Measurements from ENCODE around the gene GCLC. TPM values are rescaled to one million over a fixed set of nuclear protein-coding genes. Genes with fewer than 3 reads are reported as not detected.
"Not testable (repeated sequence)": the region's sequence is repeated elsewhere in the genome, so short reads cannot be mapped to it uniquely, and the experiment has no call there.

GCLC gene
- total and polyA plus RNA-seq, 2 donors = 17.1 to 17.4 TPM

DNA sequence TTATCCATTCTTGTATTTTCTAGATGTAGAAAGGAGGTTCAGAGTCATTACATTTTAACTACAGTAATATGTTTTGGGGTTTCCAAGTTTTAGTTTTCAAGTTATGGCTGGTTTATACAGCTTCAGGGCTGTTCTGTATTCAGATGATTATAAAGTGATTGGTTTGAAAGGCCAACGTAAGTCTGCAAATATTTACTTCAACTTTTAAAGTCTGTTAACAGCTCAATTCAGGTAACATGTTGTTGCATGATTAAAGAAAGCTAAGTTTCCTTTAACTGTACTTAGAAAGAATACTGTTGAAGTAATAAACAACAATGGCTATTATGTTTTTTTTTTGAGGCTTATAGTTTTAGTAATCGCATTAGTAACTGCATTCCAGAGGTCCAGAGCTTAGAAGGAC lies 22.8 kb upstream of the GCLC start:
- no peaks in the 10 kb centered on the region for H3K27me3 ChIP-seq (ENCODE audit: control insufficient read depth in 2 of 2, insufficient read depth in 1 of 2, low read length in 1 of 2)
- 98% methylated on average over 2 of the region's 2 CpGs for WGBS
- no peaks in the 10 kb centered on the region for H3K9me3 ChIP-seq (ENCODE audit: control insufficient read depth in 2 of 2, insufficient read depth in 1 of 2, low read length in 1 of 2)
- no peak overlapping the region for H3K4me3 ChIP-seq (ENCODE audit: low read length in 2 of 2)
- no peaks in the 10 kb centered on the region for H3K36me3 ChIP-seq (ENCODE audit: control insufficient read depth in 2 of 2, insufficient read depth in 2 of 2, low read length in 1 of 2)
- H3K27ac ChIP-seq (ENCODE audit: low read depth in 1 of 2, low read length in 1 of 2) = no peak overlapping the region
- DNase-seq (ENCODE audit: low read depth in 6 of 9, low spot score in 9 of 9) = no peak
- H3K4me1 ChIP-seq (ENCODE audit: control insufficient read depth in 2 of 2, insufficient read depth in 2 of 2, low read length in 2 of 2) = no peaks in the 10 kb centered on the region

- WGBS = 97% methylated on average over 3 of the region's 3 CpGs
- DNase-seq (ENCODE audit: low read depth in 6 of 9, low spot score in 9 of 9) = no peak
- H3K36me3 ChIP-seq (ENCODE audit: control insufficient read depth in 2 of 2, insufficient read depth in 2 of 2, low read length in 1 of 2) = no peaks in the 10 kb centered on the region
- no peaks in the 10 kb centered on the region for H3K27me3 ChIP-seq (ENCODE audit: control insufficient read depth in 2 of 2, insufficient read depth in 1 of 2, low read length in 1 of 2)
- no peak overlapping the region for H3K4me3 ChIP-seq (ENCODE audit: low read length in 2 of 2)
- H3K27ac ChIP-seq (ENCODE audit: low read depth in 1 of 2, low read length in 1 of 2) = no peak overlapping the region
- no peaks in the 10 kb centered on the region for H3K9me3 ChIP-seq (ENCODE audit: control insufficient read depth in 2 of 2, insufficient read depth in 1 of 2, low read length in 1 of 2)
- H3K4me1 ChIP-seq (ENCODE audit: control insufficient read depth in 2 of 2, insufficient read depth in 2 of 2, low read length in 2 of 2) = no peaks in the 10 kb centered on the region
Measured at GRCh38 chr6:53566755-53567154, 21.9 kb upstream of the GCLC start.

DNA sequence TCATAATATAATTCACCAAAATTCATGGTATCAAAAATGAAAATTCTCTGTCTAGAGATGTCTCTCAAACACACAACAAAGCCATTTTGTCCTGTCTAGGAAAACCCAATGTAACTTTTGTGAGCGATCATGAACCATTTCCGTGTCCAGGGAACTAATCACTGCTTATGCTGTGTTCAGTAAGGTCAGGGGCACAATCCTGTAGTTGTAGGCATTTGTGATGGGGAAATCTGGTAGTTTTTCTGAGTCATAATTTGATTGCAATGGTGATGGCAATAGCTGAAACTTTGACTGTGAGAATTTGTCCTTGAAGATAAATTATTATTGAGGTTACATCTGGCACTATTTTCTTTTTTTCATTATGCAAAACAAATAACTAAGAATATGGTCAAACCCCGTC lies 21.0 kb upstream of the GCLC start:
- DNase-seq (ENCODE audit: low read depth in 6 of 9, low spot score in 9 of 9) = no peak
- Histone ChIP-seq H3K4me3 (ENCODE audit: low read length in 2 of 2) (no peak overlapping the region), H3K4me1 (ENCODE audit: control insufficient read depth in 2 of 2, insufficient read depth in 2 of 2, low read length in 2 of 2) (no peaks in the 10 kb centered on the region), H3K27ac (ENCODE audit: low read depth in 1 of 2, low read length in 1 of 2) (no peak overlapping the region), H3K9me3 (ENCODE audit: control insufficient read depth in 2 of 2, insufficient read depth in 1 of 2, low read length in 1 of 2) (no peaks in the 10 kb centered on the region), H3K27me3 (ENCODE audit: control insufficient read depth in 2 of 2, insufficient read depth in 1 of 2, low read length in 1 of 2) (no peaks in the 10 kb centered on the region), H3K36me3 (ENCODE audit: control insufficient read depth in 2 of 2, insufficient read depth in 2 of 2, low read length in 1 of 2) (no peaks in the 10 kb centered on the region)
- 96% methylated on average over 3 of the region's 3 CpGs for WGBS

GRCh38 chr6:53564401-53565065 lies 19.6 kb upstream of the GCLC start:
- Histone ChIP-seq H3K4me1 (ENCODE audit: control insufficient read depth in 2 of 2, insufficient read depth in 2 of 2, low read length in 2 of 2) (no peaks in the 10 kb centered on the region), H3K27me3 (ENCODE audit: control insufficient read depth in 2 of 2, insufficient read depth in 1 of 2, low read length in 1 of 2) (no peaks in the 10 kb centered on the region), H3K9me3 (ENCODE audit: control insufficient read depth in 2 of 2, insufficient read depth in 1 of 2, low read length in 1 of 2) (peaks cover 0 to 3% of the 10 kb centered on the region in 2 donors), H3K4me3 (ENCODE audit: low read length in 2 of 2) (no peak overlapping the region), H3K36me3 (ENCODE audit: control insufficient read depth in 2 of 2, insufficient read depth in 2 of 2, low read length in 1 of 2) (no peaks in the 10 kb centered on the region), H3K27ac (ENCODE audit: low read depth in 1 of 2, low read length in 1 of 2) (no peak overlapping the region)
- 97% methylated on average over 2 of the region's 2 CpGs for WGBS
- no peak for DNase-seq (ENCODE audit: low read depth in 6 of 9, low spot score in 9 of 9)

- peaks cover 0 to 7% of the 10 kb centered on the region in 2 donors for H3K9me3 ChIP-seq (ENCODE audit: control insufficient read depth in 2 of 2, insufficient read depth in 1 of 2, low read length in 1 of 2)
- H3K27me3 ChIP-seq (ENCODE audit: control insufficient read depth in 2 of 2, insufficient read depth in 1 of 2, low read length in 1 of 2) = no peaks in the 10 kb centered on the region
- H3K4me3 ChIP-seq (ENCODE audit: low read length in 2 of 2) = no peak overlapping the region
- no peaks in the 10 kb centered on the region for H3K36me3 ChIP-seq (ENCODE audit: control insufficient read depth in 2 of 2, insufficient read depth in 2 of 2, low read length in 1 of 2)
- H3K4me1 ChIP-seq (ENCODE audit: control insufficient read depth in 2 of 2, insufficient read depth in 2 of 2, low read length in 2 of 2) = no peaks in the 10 kb centered on the region
- DNase-seq (ENCODE audit: low read depth in 6 of 9, low spot score in 9 of 9) = no peak
- WGBS = 98% methylated on average over 2 of the region's 2 CpGs
- H3K27ac ChIP-seq (ENCODE audit: low read depth in 1 of 2, low read length in 1 of 2) = no peak overlapping the region
Measured at GRCh38 chr6:53556986-53557715, 12.2 kb upstream of the GCLC start.

DNA sequence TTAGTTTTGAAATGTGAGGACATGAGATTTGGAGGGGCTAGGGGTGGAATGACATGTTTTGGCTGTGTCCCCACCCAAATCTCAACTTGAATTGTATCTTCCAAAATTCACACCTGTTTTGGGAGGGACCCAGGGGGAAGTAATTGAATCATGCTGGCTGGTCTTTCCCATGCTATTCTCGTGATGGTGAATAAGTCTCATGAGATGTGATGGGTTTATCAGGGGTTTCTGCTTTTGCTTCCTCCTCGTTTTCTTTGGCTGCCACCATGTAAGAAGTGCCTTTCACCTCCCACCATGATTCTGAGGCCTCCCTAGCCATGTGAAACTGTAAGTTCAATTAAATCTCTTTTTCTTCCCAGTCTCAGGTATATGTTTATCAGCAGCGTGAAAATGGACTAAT lies 8.7 kb upstream of the GCLC start:
- WGBS = 97% methylated on average over 3 of the region's 3 CpGs
- DNase-seq (ENCODE audit: low read depth in 6 of 9, low spot score in 9 of 9); H3K9me3 ChIP-seq (ENCODE audit: control insufficient read depth in 2 of 2, insufficient read depth in 1 of 2, low read length in 1 of 2): not testable (repeated sequence)

GRCh38 chr6:53551681-53552080 lies 6.8 kb upstream of the GCLC start:
- not testable (repeated sequence) for H3K36me3 ChIP-seq (ENCODE audit: control insufficient read depth in 2 of 2, insufficient read depth in 2 of 2, low read length in 1 of 2); H3K4me3 ChIP-seq (ENCODE audit: low read length in 2 of 2); H3K27me3 ChIP-seq (ENCODE audit: control insufficient read depth in 2 of 2, insufficient read depth in 1 of 2, low read length in 1 of 2); H3K9me3 ChIP-seq (ENCODE audit: control insufficient read depth in 2 of 2, insufficient read depth in 1 of 2, low read length in 1 of 2); DNase-seq (ENCODE audit: low read depth in 6 of 9, low spot score in 9 of 9); H3K27ac ChIP-seq (ENCODE audit: low read depth in 1 of 2, low read length in 1 of 2)
- H3K4me1 ChIP-seq (ENCODE audit: control insufficient read depth in 2 of 2, insufficient read depth in 2 of 2, low read length in 2 of 2) = peaks cover 0 to 13% of the 10 kb centered on the region in 2 donors
- whole genome bisulfite sequencing = 59% methylated on average over 7 of the region's 7 CpGs

More for the DNA sequence above, 8.7 kb upstream of the GCLC start:
- not testable (repeated sequence) for H3K27ac ChIP-seq (ENCODE audit: low read depth in 1 of 2, low read length in 1 of 2); H3K27me3 ChIP-seq (ENCODE audit: control insufficient read depth in 2 of 2, insufficient read depth in 1 of 2, low read length in 1 of 2); H3K36me3 ChIP-seq (ENCODE audit: control insufficient read depth in 2 of 2, insufficient read depth in 2 of 2, low read length in 1 of 2); H3K4me3 ChIP-seq (ENCODE audit: low read length in 2 of 2); H3K4me1 ChIP-seq (ENCODE audit: control insufficient read depth in 2 of 2, insufficient read depth in 2 of 2, low read length in 2 of 2)

DNA sequence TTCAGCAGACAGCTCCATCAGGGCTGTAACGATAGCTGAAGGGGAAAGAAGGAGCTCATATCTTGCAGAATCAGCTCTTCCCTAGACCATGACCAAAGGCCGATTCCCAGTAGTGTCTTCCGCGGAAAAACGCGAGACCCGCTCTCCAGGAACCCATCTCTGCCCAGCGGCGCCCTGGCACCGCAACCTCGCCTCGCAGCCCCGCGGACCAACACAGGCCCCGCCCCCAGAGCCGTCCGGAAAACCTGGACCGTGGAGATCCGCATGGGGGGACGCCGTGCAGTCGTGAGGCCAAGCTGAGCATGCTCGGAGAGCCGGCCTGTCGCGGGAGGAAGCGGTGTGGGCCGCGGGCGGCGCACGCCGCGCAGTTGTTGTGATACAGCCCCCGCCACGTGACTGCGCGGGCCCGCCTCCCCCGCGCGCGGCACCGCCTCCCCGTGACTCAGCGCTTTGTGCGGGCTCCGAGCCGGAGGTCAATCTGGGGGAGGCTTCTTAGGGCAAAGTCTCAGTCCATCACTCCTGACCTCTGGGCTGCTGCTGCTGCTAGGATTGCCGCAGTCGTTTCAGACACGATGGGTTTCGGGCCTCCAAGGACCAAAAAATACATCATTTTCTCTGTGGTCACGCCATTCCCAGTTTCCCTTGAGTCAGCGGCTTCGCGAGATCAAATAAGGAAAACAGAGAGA lies 3.1 kb upstream of the GCLC start:
- no peaks in the 10 kb centered on the region for H3K9me3 ChIP-seq (ENCODE audit: control insufficient read depth in 2 of 2, insufficient read depth in 1 of 2, low read length in 1 of 2)
- peak; percentile 78 to 95 (median 89) for DNase-seq (ENCODE audit: low read depth in 6 of 9, low spot score in 9 of 9)
- peaks cover 0 to 3% of the 10 kb centered on the region in 2 donors for H3K27me3 ChIP-seq (ENCODE audit: control insufficient read depth in 2 of 2, insufficient read depth in 1 of 2, low read length in 1 of 2)
- H3K4me1 ChIP-seq (ENCODE audit: control insufficient read depth in 2 of 2, insufficient read depth in 2 of 2, low read length in 2 of 2) = peaks cover 9 to 20% of the 10 kb centered on the region in 2 donors
- peak overlapping the region; percentile 58 to 64 for H3K27ac ChIP-seq (ENCODE audit: low read depth in 1 of 2, low read length in 1 of 2)
- WGBS = 3% methylated on average over 57 of the region's 57 CpGs
- H3K36me3 ChIP-seq (ENCODE audit: control insufficient read depth in 2 of 2, insufficient read depth in 2 of 2, low read length in 1 of 2) = no peaks in the 10 kb centered on the region
- H3K4me3 ChIP-seq (ENCODE audit: low read length in 2 of 2) = peak overlapping the region; percentile 59 to 62

GRCh38 chr6:53547166-53547810 lies 2.4 kb upstream of the GCLC start:
- Histone ChIP-seq H3K27ac (ENCODE audit: low read depth in 1 of 2, low read length in 1 of 2) (peak overlapping the region; percentile 38 to 53), H3K36me3 (ENCODE audit: control insufficient read depth in 2 of 2, insufficient read depth in 2 of 2, low read length in 1 of 2) (no peaks in the 10 kb centered on the region), H3K9me3 (ENCODE audit: control insufficient read depth in 2 of 2, insufficient read depth in 1 of 2, low read length in 1 of 2) (no peaks in the 10 kb centered on the region), H3K4me3 (ENCODE audit: low read length in 2 of 2) (peak overlapping the region; percentile 59 to 62), H3K4me1 (ENCODE audit: control insufficient read depth in 2 of 2, insufficient read depth in 2 of 2, low read length in 2 of 2) (peaks cover 9 to 27% of the 10 kb centered on the region in 2 donors), H3K27me3 (ENCODE audit: control insufficient read depth in 2 of 2, insufficient read depth in 1 of 2, low read length in 1 of 2) (peaks cover 0 to 3% of the 10 kb centered on the region in 2 donors)
- DNase-seq (ENCODE audit: low read depth in 6 of 9, low spot score in 9 of 9) = no peak
- 20% methylated on average over 12 of the region's 12 CpGs for WGBS

Measured in thymus (tissue), 11 donors.